IMR-90 (cell line): Measurements from ENCODE around the gene TNPO1. TPM values are rescaled to one million over a fixed set of nuclear protein-coding genes. Genes with fewer than 3 reads are reported as not detected.

Experiments
- ATAC-seq: fragments of 200-7000 bp; cut with Tn5 transposase; 2 replicates; pipeline ENCODE4 v1.9.1; 2020; ENCODE audit warnings: low read depth, mild to moderate bottlenecking, moderate library complexity
- BruUV-seq: library from RNA; stranded (reverse); fragments of 400-500 nt; replicated peaks from 2 replicates; lab custom pipeline; 2021; lab: Mats Ljungman, UMichigan
- CTCF ChIA-PET: fragments of 300-600 bp; formaldehyde crosslinking; extraction: SDS; loops from one replicate; lab custom pipeline; 2021; ENCODE audit warnings: antibody characterized with exemption; lab: Yijun Ruan, JAX
- POLR2A ChIA-PET: fragments of 300-600 bp; sonication (Branson Sonifier 250); formaldehyde crosslinking; loops from one replicate; lab custom pipeline; 2022; ENCODE audit warnings: antibody characterized with exemption; ENCODE audit not compliant: unreplicated experiment; lab: Charles Lee
- DNase-seq: peaks from one replicate; pipeline ENCODE4 v3.0.0; 2013
- H2AFZ ChIP-seq: replicated peaks from 2 replicates; pipeline ENCODE3; 2013; ENCODE audit warnings: low read length, mild to moderate bottlenecking; ENCODE audit not compliant: poor library complexity
- H2AK5ac ChIP-seq: 2 replicates; pipeline ENCODE4 v1.6.1; 2013; ENCODE audit warnings: low read depth, low read length, inconsistent platforms
- H2AK9ac ChIP-seq: replicated peaks from 2 replicates; pipeline ENCODE3; 2013; ENCODE audit warnings: mild to moderate bottlenecking, low read depth, low read length, moderate library complexity; ENCODE audit not compliant: poor library complexity
- H2BK120ac ChIP-seq: 2 replicates; pipeline ENCODE4 v1.6.1; 2013; ENCODE audit warnings: low read depth, low read length, inconsistent platforms
- H2BK15ac ChIP-seq: 3 replicates; pipeline ENCODE4 v1.6.1; 2013; ENCODE audit warnings: low read depth, low read length, inconsistent platforms
- H2BK20ac ChIP-seq: 2 replicates; pipeline ENCODE4 v1.6.1; 2013; ENCODE audit warnings: low read depth, mild to moderate bottlenecking, inconsistent platforms, low read length, moderate library complexity
- H2BK5ac ChIP-seq: 2 replicates; pipeline ENCODE4 v1.6.1; 2013; ENCODE audit warnings: mild to moderate bottlenecking, low read depth, low read length, inconsistent platforms; ENCODE audit not compliant: poor library complexity, severe bottlenecking
- H3K14ac ChIP-seq: replicated peaks from 2 replicates; pipeline ENCODE4 v1.6.1; 2013; ENCODE audit warnings: low read depth, low read length, inconsistent platforms
- H3K18ac ChIP-seq: 2 replicates; pipeline ENCODE4 v1.6.1; 2013; ENCODE audit warnings: low read depth, low read length, control low read depth
- H3K23ac ChIP-seq: 2 replicates; pipeline ENCODE4 v1.6.1; 2013; ENCODE audit warnings: low read depth, low read length, inconsistent platforms
- H3K27ac ChIP-seq: 2 replicates; pipeline ENCODE4 v1.5.1; 2013; ENCODE audit warnings: mild to moderate bottlenecking, control low read depth, low read length; ENCODE audit not compliant: insufficient read depth
- H3K27me3 ChIP-seq: 2 replicates; pipeline ENCODE4 v1.6.1; 2013; ENCODE audit warnings: low read length; ENCODE audit not compliant: control insufficient read depth, insufficient read depth
- H3K36me3 ChIP-seq: 2 replicates; pipeline ENCODE4 v1.6.1; 2013; ENCODE audit warnings: low read length, mixed read lengths; ENCODE audit not compliant: control insufficient read depth, insufficient read depth
- H3K4ac ChIP-seq: 2 replicates; pipeline ENCODE4 v1.6.1; 2013; ENCODE audit warnings: low read depth, low read length, inconsistent platforms
- H3K4me1 ChIP-seq: 2 replicates; pipeline ENCODE4 v1.6.1; 2013; ENCODE audit warnings: low read length, mixed read lengths; ENCODE audit not compliant: control insufficient read depth, insufficient read depth
- H3K4me2 ChIP-seq: 2 replicates; pipeline ENCODE4 v1.6.1; 2013; ENCODE audit warnings: low read depth, mild to moderate bottlenecking, control low read depth, low read length, moderate library complexity
- H3K4me3 ChIP-seq: 2 replicates; pipeline ENCODE4 v1.5.1; 2013; ENCODE audit warnings: low read depth, mild to moderate bottlenecking, control low read depth, low read length, moderate library complexity; ENCODE audit not compliant: insufficient read depth
- H3K56ac ChIP-seq: 2 replicates; pipeline ENCODE4 v1.6.1; 2013; ENCODE audit warnings: low read length, inconsistent platforms; ENCODE audit not compliant: insufficient read depth; ENCODE audit errors: extremely low read depth
- H3K79me1 ChIP-seq, 2 experiments: 2 replicates each; pipeline ENCODE4 v1.6.1; 2013; ENCODE audit warnings: low read length in 2 of 2, inconsistent platforms in 1 of 2, low read depth in 1 of 2
- H3K9ac ChIP-seq: 2 replicates; pipeline ENCODE4 v1.6.1; 2013; ENCODE audit warnings: low read depth, low read length, control low read depth
- H3K9me1 ChIP-seq: 2 replicates; pipeline ENCODE4 v1.6.1; 2013; ENCODE audit warnings: low read length, inconsistent platforms; ENCODE audit not compliant: insufficient read depth
- H3K9me3 ChIP-seq: 2 replicates; pipeline ENCODE4 v1.6.1; 2013; ENCODE audit warnings: low read length; ENCODE audit not compliant: control insufficient read depth, insufficient read depth
- H4K20me1 ChIP-seq: 2 replicates; pipeline ENCODE4 v1.6.1; 2013; ENCODE audit warnings: low read length, inconsistent platforms; ENCODE audit not compliant: insufficient read depth
- H4K5ac ChIP-seq: 2 replicates; pipeline ENCODE4 v1.6.1; 2013; ENCODE audit warnings: mild to moderate bottlenecking, low read depth, low read length, control low read depth
- H4K8ac ChIP-seq, 2 experiments: 2 replicates each; pipeline ENCODE4 v1.6.1; 2013; ENCODE audit warnings: low read depth in 2 of 2, low read length in 2 of 2, control low read depth in 1 of 2, inconsistent platforms in 1 of 2
- H4K91ac ChIP-seq: 2 replicates; pipeline ENCODE4 v1.6.1; 2013; ENCODE audit warnings: low read depth, low read length, inconsistent platforms; ENCODE audit not compliant: insufficient read depth
- BHLHE40 ChIP-seq: fragments of 150-350 bp; IDR thresholded peaks from 2 replicates; pipeline ENCODE4 v1.6.1; 2016; ENCODE audit warnings: mild to moderate bottlenecking, low read depth, low read length
- CEBPB ChIP-seq: IDR thresholded peaks from 2 replicates; pipeline ENCODE4 v1.6.1; 2012; ENCODE audit warnings: low read depth, low read length, improper control_type of control experiment
- CHD1 ChIP-seq: IDR thresholded peaks from 2 replicates; pipeline ENCODE4 v1.6.1; 2012; ENCODE audit warnings: low read depth, low read length, improper control_type of control experiment
- CTCF ChIP-seq: conservative IDR thresholded peaks from 2 replicates; pipeline ENCODE4 v1.5.1; 2012; ENCODE audit warnings: mild to moderate bottlenecking, low read depth, low read length, improper control_type of control experiment
- FOS ChIP-seq: fragments of 150-350 bp; IDR thresholded peaks from 2 replicates; pipeline ENCODE4 v1.6.1; 2016; ENCODE audit warnings: low read depth, low read length
- MAFK ChIP-seq: IDR thresholded peaks from 2 replicates; pipeline ENCODE4 v1.6.1; 2012; ENCODE audit warnings: low read depth, low read length, improper control_type of control experiment
- MAZ ChIP-seq: IDR thresholded peaks from 2 replicates; pipeline ENCODE4 v1.6.1; 2012; ENCODE audit warnings: low read depth, mild to moderate bottlenecking, low read length, improper control_type of control experiment, moderate library complexity, borderline replicate concordance
- MXI1 ChIP-seq: IDR thresholded peaks from 2 replicates; pipeline ENCODE4 v1.6.1; 2012; ENCODE audit warnings: low read depth, mild to moderate bottlenecking, low read length, moderate library complexity, borderline replicate concordance
- RAD21 ChIP-seq: IDR thresholded peaks from 2 replicates; pipeline ENCODE4 v1.6.1; 2012; ENCODE audit warnings: low read length, improper control_type of control experiment
- RCOR1 ChIP-seq: IDR thresholded peaks from 2 replicates; pipeline ENCODE4 v1.6.1; 2012; ENCODE audit warnings: mild to moderate bottlenecking, low read length, improper control_type of control experiment; ENCODE audit not compliant: insufficient replicate concordance
- RFX5 ChIP-seq: IDR thresholded peaks from 2 replicates; pipeline ENCODE4 v1.8.0; 2012; ENCODE audit warnings: low read depth, mild to moderate bottlenecking, low read length, moderate library complexity
- SMC3 ChIP-seq: fragments of 150-350 bp; IDR thresholded peaks from 2 replicates; pipeline ENCODE4 v1.6.1; 2016; ENCODE audit warnings: low read depth, mild to moderate bottlenecking, antibody characterized with exemption, low read length, moderate library complexity
- USF2 ChIP-seq: fragments of 150-350 bp; IDR thresholded peaks from 2 replicates; pipeline ENCODE4 v1.6.1; 2017; ENCODE audit warnings: mild to moderate bottlenecking, antibody characterized with exemption, low read length, low read depth
- dilution Hi-C: fragments of 300-500 bp; cut with HindIII; formaldehyde crosslinking; loops from one replicate; pipeline ENCODE4 v1.14.3; 2018; ENCODE audit warnings: low sequenced_read_pairs; ENCODE audit not compliant: unreplicated experiment
- in situ Hi-C: fragments of 300-500 bp; cut with MboI; formaldehyde crosslinking; loops from 3 replicates; pipeline ENCODE4 v1.14.3; 2019; ENCODE audit warnings: low sequenced_read_pairs, inconsistent platforms, mixed read lengths
- intact Hi-C: fragments of 100-400 bp; cut with micrococcal nuclease; formaldehyde crosslinking; loops from 2 replicates; pipeline ENCODE4 v1.10.0; 2022
- polyA plus RNA-seq, 3 experiments: library from polyadenylated mRNA; depleted of rRNA; stranded (reverse); fragments of >200 nt; gene quantifications; 2 replicates each; pipeline ENCODE4 v1.2.3, GENCODE V29; 2012; ENCODE audit warnings: low replicate concordance in 1 of 3
- total RNA-seq: library from RNA; depleted of rRNA; stranded (reverse); fragments of >200 nt; gene quantifications from 2 replicates; pipeline ENCODE4 v1.2.3, GENCODE V29; 2012

The TNPO1 gene
- total and polyA plus RNA-seq, 2 of the 4 experiments (the other 2 are of a cell fraction): 45.5 to 400 TPM

GRCh38 chr5:72829707-72830106 lies 13.2 kb downstream of the TNPO1 start:
- no peak overlapping the region for H3K18ac ChIP-seq
- in situ Hi-C loops: no loop called here
- H3K79me1 ChIP-seq: peaks cover 35 to 75% of the 10 kb centered on the region in 2 experiments
- 0 out of 2 replicates have a peak overlapping the region, but pooled peaks have one; percentile 15 for H2BK20ac ChIP-seq
- dilution Hi-C loops: no loop called here
- peaks cover 78% of the 10 kb centered on the region for H4K20me1 ChIP-seq
- DNase-seq: no peak
- TF ChIP-seq RAD21: no peak
- no peak for TF ChIP-seq SMC3
- no peak for TF ChIP-seq RCOR1
- no peak for TF ChIP-seq FOS
- no peak for TF ChIP-seq RFX5
- TF ChIP-seq USF2: no peak
- no peak for TF ChIP-seq CTCF
- no peak for TF ChIP-seq MAFK
- no peak for TF ChIP-seq MXI1
- TF ChIP-seq CHD1: no peak
- TF ChIP-seq MAZ: no peak
- TF ChIP-seq BHLHE40: no peak
- TF ChIP-seq CEBPB: no peak
- H2BK120ac ChIP-seq: no peak overlapping the region
- H3K27ac ChIP-seq: no peak overlapping the region
- no peak overlapping the region for H2AK9ac ChIP-seq
- no peak overlapping the region for H3K4me2 ChIP-seq
- H2AFZ ChIP-seq: no peak overlapping the region
- no peak overlapping the region for H3K4me3 ChIP-seq
- H3K14ac ChIP-seq: 0 out of 2 replicates have a peak overlapping the region, but pooled peaks have one; percentile 63
- ChIA-PET CTCF (interaction anchor here (2.2 kb wide), 1 partner anchor 12 kb away, joined by 6 read pairs; no protein-coding TSS in a partner anchor), POLR2A (no interaction called here)
- H3K9ac ChIP-seq: no peak overlapping the region
- no peak overlapping the region for H3K56ac ChIP-seq
- peaks cover 4% of the 10 kb centered on the region; the same call in 1 of the 2 replicates for H3K4me1 ChIP-seq
- H2AK5ac ChIP-seq: no peak overlapping the region
- no peak overlapping the region for H4K91ac ChIP-seq
- H3K9me3 ChIP-seq: no peaks in the 10 kb centered on the region
- intact Hi-C loops: no loop called here
- peaks cover 16% of the 10 kb centered on the region for H3K9me1 ChIP-seq
- H2BK5ac ChIP-seq: no peak overlapping the region
- ATAC-seq: no peak
- no TSS peak for BruUV-seq
- no peak overlapping the region for H2BK15ac ChIP-seq
- H4K8ac ChIP-seq: no peak overlapping the region
- H4K5ac ChIP-seq: no peak overlapping the region
- no peaks in the 10 kb centered on the region for H3K27me3 ChIP-seq
- peak overlapping the region; percentile 44; the same call in 1 of the 2 replicates for H3K23ac ChIP-seq
- H3K4ac ChIP-seq: no peak overlapping the region
- peaks cover 3% of the 10 kb centered on the region for H3K36me3 ChIP-seq
